ENCODE data around the gene ZNF425. TPM values are rescaled to one million over a fixed set of nuclear protein-coding genes. Genes with fewer than 3 reads are reported as not detected.

The ZNF425 gene
- total and polyA plus RNA-seq, 9 of the 15 experiments (the other 6 are each of a cell fraction or from before 2014, with no cell fraction given), result 0.03 to 0.89 (median 0.54) TPM

DNA sequence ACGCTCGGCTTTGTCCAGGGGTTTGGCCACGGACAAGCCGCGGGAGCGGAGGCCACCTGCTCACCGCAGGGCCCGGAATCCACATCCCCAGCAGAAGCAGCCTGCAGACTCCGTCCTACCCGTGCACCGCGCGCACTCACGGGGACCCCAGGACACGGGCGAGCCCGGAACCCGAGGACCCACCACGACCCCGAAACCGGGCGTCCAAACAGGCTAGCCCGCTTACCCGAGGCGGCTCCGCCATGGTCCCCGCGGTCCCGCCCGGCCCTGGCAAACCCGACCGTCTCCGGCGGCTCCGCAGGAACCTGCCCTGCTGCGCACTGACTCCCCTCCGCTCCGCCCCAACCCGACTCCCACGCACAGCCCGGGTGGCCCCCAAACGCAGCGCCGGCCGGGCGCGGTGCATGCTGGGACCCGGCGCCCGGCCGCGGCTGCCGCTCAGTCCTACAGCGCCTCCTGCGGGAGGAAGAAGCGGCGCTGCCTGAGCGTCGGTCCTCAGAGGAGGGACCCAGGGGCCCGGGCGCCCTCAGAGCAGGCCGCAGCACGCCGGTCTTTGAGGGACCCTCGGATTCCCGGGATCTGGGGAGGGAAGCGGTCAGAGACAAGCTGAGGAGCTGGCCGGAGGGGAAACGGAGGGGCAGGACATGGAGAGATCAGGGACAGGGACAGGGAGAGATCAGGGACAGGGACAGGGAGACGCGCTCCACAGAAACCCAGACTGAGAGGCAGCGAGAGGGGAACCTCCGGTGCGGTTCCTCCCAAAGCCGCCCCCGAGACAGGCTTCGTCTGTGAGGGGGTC lies 35.5 kb downstream of the ZNF425 start, which contains the start of gene ZNF786 (continued):
- no peak; a peak in 1 of 4 replicates for TF ChIP-seq KDM4B (IDR thresholded peaks at IDR 0.05; ENCODE audit: borderline replicate concordance in 2 of 2, low read depth in 1 of 2)
- TF ChIP-seq YY1 (IDR thresholded peaks at IDR 0.05; ENCODE audit: borderline replicate concordance in 1 of 3, control insufficient read depth in 1 of 3, extremely low read depth in 1 of 3, insufficient read depth in 3 of 3, insufficient read length in 1 of 3, insufficient replicate concordance in 2 of 3, low read depth in 1 of 3, low read length in 2 of 3), result peak in 2 of 3 experiments; percentile 65 to 75
- TF ChIP-seq, protein P1, sequence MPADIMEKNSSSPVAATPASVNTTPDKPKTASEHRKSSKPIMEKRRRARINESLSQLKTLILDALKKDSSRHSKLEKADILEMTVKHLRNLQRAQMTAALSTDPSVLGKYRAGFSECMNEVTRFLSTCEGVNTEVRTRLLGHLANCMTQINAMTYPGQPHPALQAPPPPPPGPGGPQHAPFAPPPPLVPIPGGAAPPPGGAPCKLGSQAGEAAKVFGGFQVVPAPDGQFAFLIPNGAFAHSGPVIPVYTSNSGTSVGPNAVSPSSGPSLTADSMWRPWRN (IDR thresholded peaks at IDR 0.05; ENCODE audit: low read depth), result no peak
- TF ChIP-seq PHF21A (IDR thresholded peaks at IDR 0.05; ENCODE audit: borderline replicate concordance, low read depth), result no peak
- no peak for TF ChIP-seq SPI1 (IDR thresholded peaks at IDR 0.05; ENCODE audit: borderline replicate concordance, low read depth, low read length)
- TF ChIP-seq ZNF124 (CRISPR knock-in tag; IDR thresholded peaks at IDR 0.05), result 0 out of 2 replicates have a peak, but pooled peaks have one; percentile 18
- TF ChIP-seq HCFC1 (IDR thresholded peaks at IDR 0.05; ENCODE audit: low read depth, low read length), result peak; percentile 64
- no peak for TF ChIP-seq ZNF274 (IDR thresholded peaks at IDR 0.05; ENCODE audit: borderline replicate concordance, low read depth, low read length)
- no peak for TF ChIP-seq CBX3 (IDR thresholded peaks at IDR 0.05; ENCODE audit: borderline replicate concordance in 1 of 2, low read length in 2 of 2)
- TF ChIP-seq CREBBP (IDR thresholded peaks at IDR 0.05; ENCODE audit: low read depth, low read length), result no peak
- TF ChIP-seq GTF2E2 (tag; IDR thresholded peaks at IDR 0.05), result no peak
- no peak for TF ChIP-seq BRD4 (IDR thresholded peaks at IDR 0.05)
- no peak for TF ChIP-seq HDAC6 (IDR thresholded peaks at IDR 0.05; ENCODE audit: low read depth, low read length)
- TF ChIP-seq ZNF695 (CRISPR knock-in tag; IDR thresholded peaks at IDR 0.05), result no peak
- no peak; the same call in 1 of the 2 replicates for TF ChIP-seq ZNF583 (CRISPR knock-in tag; IDR thresholded peaks at IDR 0.05)
- TF ChIP-seq TAF15 (IDR thresholded peaks at IDR 0.05; ENCODE audit: low read depth, low read length), result no peak
- TF ChIP-seq, protein P2, sequence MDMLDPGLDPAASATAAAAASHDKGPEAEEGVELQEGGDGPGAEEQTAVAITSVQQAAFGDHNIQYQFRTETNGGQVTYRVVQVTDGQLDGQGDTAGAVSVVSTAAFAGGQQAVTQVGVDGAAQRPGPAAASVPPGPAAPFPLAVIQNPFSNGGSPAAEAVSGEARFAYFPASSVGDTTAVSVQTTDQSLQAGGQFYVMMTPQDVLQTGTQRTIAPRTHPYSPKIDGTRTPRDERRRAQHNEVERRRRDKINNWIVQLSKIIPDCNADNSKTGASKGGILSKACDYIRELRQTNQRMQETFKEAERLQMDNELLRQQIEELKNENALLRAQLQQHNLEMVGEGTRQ (CRISPR knock-in tag; IDR thresholded peaks at IDR 0.05), result no peak
- no peak for TF ChIP-seq FOXK1 (CRISPR knock-in tag; IDR thresholded peaks at IDR 0.05; ENCODE audit: borderline replicate concordance)
- peak; percentile 76 for TF ChIP-seq PHF20 (IDR thresholded peaks at IDR 0.05; ENCODE audit: partially characterized antibody)
- no peak for TF ChIP-seq BDP1 (IDR thresholded peaks at IDR 0.05; ENCODE audit: insufficient read depth, insufficient read length)
- TF ChIP-seq, protein P3, sequence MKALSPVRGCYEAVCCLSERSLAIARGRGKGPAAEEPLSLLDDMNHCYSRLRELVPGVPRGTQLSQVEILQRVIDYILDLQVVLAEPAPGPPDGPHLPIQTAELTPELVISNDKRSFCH (CRISPR knock-in tag; IDR thresholded peaks at IDR 0.05), result no peak
- TF ChIP-seq, protein P3 (tag; IDR thresholded peaks at IDR 0.05), result peak; percentile 76; the same call in 1 of the 2 replicates
- no peak for TF ChIP-seq PTTG1 (tag; IDR thresholded peaks at IDR 0.05; ENCODE audit: low read depth)
- TF ChIP-seq, protein P4, sequence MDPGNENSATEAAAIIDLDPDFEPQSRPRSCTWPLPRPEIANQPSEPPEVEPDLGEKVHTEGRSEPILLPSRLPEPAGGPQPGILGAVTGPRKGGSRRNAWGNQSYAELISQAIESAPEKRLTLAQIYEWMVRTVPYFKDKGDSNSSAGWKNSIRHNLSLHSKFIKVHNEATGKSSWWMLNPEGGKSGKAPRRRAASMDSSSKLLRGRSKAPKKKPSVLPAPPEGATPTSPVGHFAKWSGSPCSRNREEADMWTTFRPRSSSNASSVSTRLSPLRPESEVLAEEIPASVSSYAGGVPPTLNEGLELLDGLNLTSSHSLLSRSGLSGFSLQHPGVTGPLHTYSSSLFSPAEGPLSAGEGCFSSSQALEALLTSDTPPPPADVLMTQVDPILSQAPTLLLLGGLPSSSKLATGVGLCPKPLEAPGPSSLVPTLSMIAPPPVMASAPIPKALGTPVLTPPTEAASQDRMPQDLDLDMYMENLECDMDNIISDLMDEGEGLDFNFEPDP (CRISPR knock-in tag; IDR thresholded peaks at IDR 0.05), result no peak
- TF ChIP-seq NFATC3 (IDR thresholded peaks at IDR 0.05), result no peak
- no peak for TF ChIP-seq YBX1 (IDR thresholded peaks at IDR 0.05)

All from K562 (cell line).